Omental fat pad (tissue), 4 donors: ENCODE results near the gene LYPD6B. TPM values are rescaled to one million over a fixed set of nuclear protein-coding genes. Genes with fewer than 3 reads are reported as not detected.

Experiments used
- ATAC-seq: fragments of 150-250 bp; one replicate; pipeline ENCODE4 v1.9.1; 2016; ENCODE audit warnings: mild to moderate bottlenecking, moderate library complexity; ENCODE audit not compliant: low FRiP score
- DNase-seq: peaks from one replicate; pipeline ENCODE4 v3.0.0-alpha.2; 2019; ENCODE audit warnings: low spot score
- total RNA-seq, 4 donors: library from RNA; depleted of rRNA; stranded (reverse); fragments of >200 nt; gene quantifications; one replicate each; pipeline ENCODE4 v1.1.0, GENCODE V29; 2016
- TF ChIP-seq, protein P1 (sequence below), 3 donors: fragments of 450-650 bp; IDR thresholded peaks; one replicate each; pipeline ENCODE4 v1.5.1; 2016 to 2017; ENCODE audit warnings: antibody characterized with exemption in 3 of 3, mild to moderate bottlenecking in 3 of 3, moderate library complexity in 2 of 3

Gene LYPD6B
- total RNA-seq, 4 donors from 2014 or later: 0.50 to 0.65 TPM; not detected in 2

DNA sequence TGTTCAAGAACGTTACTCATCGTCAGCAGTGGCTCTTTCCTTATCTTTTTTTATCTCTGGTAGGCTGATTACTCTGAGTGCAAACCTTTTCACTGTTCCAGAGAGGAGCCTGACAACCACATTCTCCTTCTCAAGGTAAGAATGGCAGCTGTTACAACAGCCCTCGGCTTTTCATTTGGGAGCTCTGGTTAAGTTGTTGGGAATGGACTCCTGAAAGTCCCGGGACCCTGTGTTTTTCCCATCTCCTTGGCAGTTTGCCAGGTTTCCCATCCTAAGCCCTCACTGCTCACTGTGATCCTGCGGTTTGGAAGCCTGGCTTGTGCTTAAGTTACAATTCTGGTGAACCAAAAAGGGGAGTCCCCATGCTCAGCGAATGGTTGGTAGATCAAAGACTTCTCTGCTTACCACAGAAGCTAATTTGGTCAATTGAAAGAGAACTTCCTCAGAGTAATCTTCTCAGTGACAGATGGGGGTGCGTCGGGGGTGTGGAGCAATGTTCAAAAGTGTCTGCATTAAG lies 122.3 kb downstream of the LYPD6B start:
- ATAC-seq (no peak), DNase-seq (no peak)

DNA sequence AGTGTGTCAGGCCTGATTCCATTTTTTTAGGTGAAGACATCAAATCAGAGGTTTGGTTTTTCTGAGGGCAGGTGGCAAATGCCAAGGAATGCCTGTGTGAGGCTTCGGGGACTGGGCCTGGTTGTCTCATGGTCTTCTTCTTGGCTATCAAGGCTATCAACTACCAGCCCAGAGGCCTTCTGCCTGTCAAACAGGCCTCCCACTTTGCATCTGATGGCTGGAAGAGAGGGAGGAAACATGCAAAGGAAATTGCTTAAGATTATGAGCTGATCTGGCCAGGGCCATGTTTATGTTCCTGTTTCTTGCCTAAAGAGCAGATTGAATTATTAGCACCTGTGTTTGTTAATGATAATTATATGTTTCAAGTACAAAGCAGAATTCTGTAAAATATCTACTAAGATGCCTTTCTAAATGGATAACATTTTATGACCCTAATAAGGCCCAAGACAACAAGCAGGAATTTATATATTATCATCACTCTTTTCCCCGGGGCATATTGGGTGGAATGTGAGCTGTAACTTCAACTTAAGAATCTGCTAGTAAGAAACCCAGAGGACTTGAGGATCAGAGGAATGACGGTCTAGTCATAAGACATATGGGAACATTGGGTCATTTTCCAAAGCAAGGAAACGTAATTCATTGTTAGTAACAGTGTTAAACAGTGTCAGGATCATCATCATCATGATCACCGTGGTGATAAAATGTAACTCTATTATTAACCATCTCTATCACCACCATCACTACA lies 123.2 kb downstream of the LYPD6B start:
- DNase-seq (no peak), ATAC-seq (no peak)
- TF ChIP-seq, protein P1, sequence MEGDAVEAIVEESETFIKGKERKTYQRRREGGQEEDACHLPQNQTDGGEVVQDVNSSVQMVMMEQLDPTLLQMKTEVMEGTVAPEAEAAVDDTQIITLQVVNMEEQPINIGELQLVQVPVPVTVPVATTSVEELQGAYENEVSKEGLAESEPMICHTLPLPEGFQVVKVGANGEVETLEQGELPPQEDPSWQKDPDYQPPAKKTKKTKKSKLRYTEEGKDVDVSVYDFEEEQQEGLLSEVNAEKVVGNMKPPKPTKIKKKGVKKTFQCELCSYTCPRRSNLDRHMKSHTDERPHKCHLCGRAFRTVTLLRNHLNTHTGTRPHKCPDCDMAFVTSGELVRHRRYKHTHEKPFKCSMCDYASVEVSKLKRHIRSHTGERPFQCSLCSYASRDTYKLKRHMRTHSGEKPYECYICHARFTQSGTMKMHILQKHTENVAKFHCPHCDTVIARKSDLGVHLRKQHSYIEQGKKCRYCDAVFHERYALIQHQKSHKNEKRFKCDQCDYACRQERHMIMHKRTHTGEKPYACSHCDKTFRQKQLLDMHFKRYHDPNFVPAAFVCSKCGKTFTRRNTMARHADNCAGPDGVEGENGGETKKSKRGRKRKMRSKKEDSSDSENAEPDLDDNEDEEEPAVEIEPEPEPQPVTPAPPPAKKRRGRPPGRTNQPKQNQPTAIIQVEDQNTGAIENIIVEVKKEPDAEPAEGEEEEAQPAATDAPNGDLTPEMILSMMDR (IDR thresholded peaks at IDR 0.05): no peak

More for the DNA sequence above, 122.3 kb downstream of the LYPD6B start:
- TF ChIP-seq, protein P1 (IDR thresholded peaks at IDR 0.05): no peak

DNA sequence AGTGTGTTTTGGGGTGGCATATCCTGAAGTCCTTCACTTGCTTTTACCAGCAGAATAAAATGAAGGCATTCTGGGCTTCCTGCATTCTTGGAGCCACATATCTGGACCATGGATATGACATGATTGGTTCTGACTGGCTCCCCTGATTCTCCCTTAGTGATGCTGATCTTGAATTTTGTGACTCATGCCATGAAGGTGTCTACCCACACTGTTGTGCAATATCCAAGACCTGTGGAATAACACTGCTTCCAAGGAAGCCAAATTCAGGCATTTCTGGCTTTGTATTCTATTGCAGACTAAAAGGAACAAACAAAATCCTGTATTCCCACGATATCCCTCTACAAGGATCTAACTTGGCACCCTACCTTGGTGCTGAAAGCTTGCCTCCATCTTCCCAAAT lies 125.8 kb downstream of the LYPD6B start:
- DNase-seq (no peak), ATAC-seq (peak; percentile 54)
- TF ChIP-seq, protein P1 (IDR thresholded peaks at IDR 0.05): no peak

DNA sequence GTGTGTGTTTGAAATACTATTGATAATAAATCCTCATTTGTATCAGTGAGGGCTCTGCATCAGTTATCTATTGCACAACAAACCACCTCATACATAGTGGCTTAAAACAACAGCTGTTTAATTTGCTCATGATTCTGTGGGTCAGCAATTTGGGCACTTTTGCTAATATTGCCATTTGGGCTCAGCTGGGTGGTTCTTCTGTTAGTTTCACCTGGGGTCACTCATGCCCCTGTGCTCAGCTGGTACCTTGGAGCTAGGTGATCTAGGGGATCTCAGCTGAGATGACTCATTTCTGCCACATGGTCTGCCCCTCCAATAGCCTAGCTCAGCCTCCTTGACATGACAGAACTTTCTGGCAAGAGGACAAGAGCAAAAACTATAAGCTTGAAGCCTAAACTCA lies 126.3 kb downstream of the LYPD6B start:
- TF ChIP-seq, protein P1 (IDR thresholded peaks at IDR 0.05): no peak
- ATAC-seq: no peak
- no peak for DNase-seq

DNA sequence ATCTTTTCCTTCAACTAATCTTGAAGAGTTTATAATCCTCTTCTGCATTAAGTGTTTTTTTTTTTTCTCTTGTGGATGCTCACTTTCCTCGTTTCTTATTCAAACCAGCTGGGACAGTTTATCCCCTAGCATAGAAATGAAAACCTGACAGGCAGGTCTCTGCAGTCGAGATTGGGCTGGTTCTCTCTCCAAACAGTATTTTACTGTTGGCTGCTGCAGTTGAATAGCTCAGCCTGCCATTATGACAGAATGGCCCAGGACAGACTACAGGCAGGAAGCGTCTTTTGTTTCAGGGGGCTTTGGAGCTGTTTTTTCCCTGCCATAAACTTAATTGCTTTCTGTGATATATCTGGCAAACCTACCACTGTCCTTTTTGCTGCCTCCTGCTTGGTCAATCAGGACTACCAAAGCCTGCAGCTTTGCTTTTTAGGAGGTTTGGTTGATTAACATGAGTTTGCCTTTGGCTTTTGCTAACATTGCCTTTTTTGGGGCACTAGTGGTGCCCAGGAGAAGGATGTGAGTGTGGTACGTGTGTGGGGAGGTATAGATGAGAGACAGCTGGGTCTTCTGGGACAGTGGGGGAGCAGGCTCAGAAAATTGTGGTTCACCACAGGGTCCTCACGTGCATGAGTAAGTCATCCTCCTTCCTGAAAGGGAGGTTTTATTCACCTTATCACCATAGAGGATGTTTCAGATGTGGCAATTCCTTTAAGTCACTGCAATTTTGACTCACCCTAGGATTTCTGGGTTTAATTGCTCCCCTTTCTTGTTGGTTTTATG lies 128.7 kb downstream of the LYPD6B start:
- DNase-seq (no peak), ATAC-seq (no peak)
- TF ChIP-seq, protein P1 (IDR thresholded peaks at IDR 0.05): no peak

DNA sequence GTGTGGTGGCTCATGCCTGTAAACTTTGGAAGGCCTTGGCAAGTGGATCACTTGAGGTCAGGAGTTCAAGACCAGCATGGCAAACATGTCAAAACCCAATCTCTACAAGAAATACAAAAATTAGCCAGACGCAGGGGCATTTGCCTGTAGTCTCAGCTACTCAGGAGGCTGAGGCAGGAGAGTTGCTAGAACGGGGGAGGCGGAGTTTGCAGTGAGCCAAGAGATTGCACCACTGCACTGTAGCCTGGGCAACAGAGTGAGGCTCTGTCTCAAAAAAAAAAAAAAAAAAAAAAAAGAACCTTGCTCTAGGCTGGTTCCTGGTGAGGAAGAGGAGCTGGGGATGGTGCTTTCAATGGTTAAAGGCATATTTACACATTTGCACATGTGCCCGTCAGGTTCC lies 129.4 kb downstream of the LYPD6B start:
- no peak for ATAC-seq
- no peak for DNase-seq
- TF ChIP-seq, protein P1 (IDR thresholded peaks at IDR 0.05): no peak
